Panc1 (cell line): ENCODE results near the gene CELA2B. TPM values are rescaled to one million over a fixed set of nuclear protein-coding genes. Genes with fewer than 3 reads are reported as not detected.
"Not testable (repeated sequence)": the region's sequence is repeated elsewhere in the genome, so short reads cannot be mapped to it uniquely, and the experiment has no call there.

ENCODE experiments used
- ATAC-seq: fragments of 200-7000 bp; cut with Tn5 transposase; 2 replicates; pipeline ENCODE4 v1.9.1; 2020; ENCODE audit warnings: mild to moderate bottlenecking, moderate library complexity
- BruUV-seq: library from RNA; stranded (reverse); fragments of 400-500 nt; replicated peaks from 2 replicates; lab custom pipeline; 2021; lab: Mats Ljungman, UMichigan
- CTCF ChIA-PET: fragments of 300-600 bp; sonication (Branson Sonifier 250); formaldehyde crosslinking; loops from one replicate; lab custom pipeline; 2022; ENCODE audit warnings: antibody characterized with exemption; lab: Charles Lee
- POLR2A ChIA-PET: fragments of 300-600 bp; sonication (Branson Sonifier 250); formaldehyde crosslinking; loops from one replicate; lab custom pipeline; 2022; ENCODE audit warnings: antibody characterized with exemption; lab: Charles Lee
- DNase-seq: peaks from one replicate; pipeline ENCODE4 v3.0.0-alpha.2; 2010; ENCODE audit warnings: low read depth, low spot score
- H3K27ac ChIP-seq: 2 replicates; pipeline ENCODE4 v1.5.1; 2011; ENCODE audit warnings: mild to moderate bottlenecking, low read length, inconsistent platforms
- H3K27me3 ChIP-seq: fragments of 200-500 bp; sonication (Bioruptor generic); 2 replicates; pipeline ENCODE4 v1.6.0; 2014; ENCODE audit warnings: low read length, inconsistent platforms; ENCODE audit not compliant: control insufficient read depth, insufficient read depth
- H3K36me3 ChIP-seq: fragments of 200-500 bp; sonication (Bioruptor generic); 2 replicates; pipeline ENCODE4 v1.5.1; 2014; ENCODE audit warnings: inconsistent platforms, mild to moderate bottlenecking, low read length, moderate library complexity; ENCODE audit not compliant: control insufficient read depth, insufficient read depth
- H3K4me1 ChIP-seq: 2 replicates; pipeline ENCODE4 v1.5.1; 2011; ENCODE audit warnings: inconsistent platforms, mild to moderate bottlenecking, low read length, moderate library complexity; ENCODE audit not compliant: control insufficient read depth, insufficient read depth
- H3K4me3 ChIP-seq, 2 experiments: 2 replicates each; pipeline ENCODE4 v1.5.1; 2011 to 2012; ENCODE audit warnings: low read depth in 2 of 2, low read length in 2 of 2, mild to moderate bottlenecking in 2 of 2, inconsistent platforms in 1 of 2, moderate library complexity in 1 of 2
- H3K9me3 ChIP-seq: fragments of 200-500 bp; sonication (Bioruptor generic); 2 replicates; pipeline ENCODE4 v1.5.1; 2014; ENCODE audit warnings: low read depth, mild to moderate bottlenecking, inconsistent platforms, low read length, moderate library complexity; ENCODE audit not compliant: control insufficient read depth, insufficient read depth
- POLR2AphosphoS5 ChIP-seq: IDR thresholded peaks from 2 replicates; pipeline ENCODE4 v1.6.1; 2012; ENCODE audit warnings: mild to moderate bottlenecking, low read depth, low read length, moderate library complexity
- SIN3A ChIP-seq: IDR thresholded peaks from 2 replicates; pipeline ENCODE4 v1.6.1; 2012; ENCODE audit warnings: low read depth, mild to moderate bottlenecking, low read length, moderate library complexity, borderline replicate concordance; ENCODE audit not compliant: insufficient read depth
- TCF7L2 ChIP-seq: IDR thresholded peaks from 2 replicates; pipeline ENCODE4 v1.6.1; 2011; ENCODE audit warnings: mild to moderate bottlenecking, low read depth, low read length, inconsistent platforms
- in situ Hi-C: cut with HindIII; loops from 2 replicates; pipeline ENCODE4 v1.10.0; 2016; ENCODE audit warnings: low sequenced_read_pairs, low pct_unique_long_range_greater_than_20kb
- intact Hi-C: fragments of 100-400 bp; cut with micrococcal nuclease; formaldehyde crosslinking; loops from one replicate; pipeline ENCODE4 v1.10.0; 2022; ENCODE audit not compliant: unreplicated experiment
- total RNA-seq: library from RNA; stranded (reverse); gene quantifications from one replicate; pipeline ENCODE4 v1.2.1, GENCODE V29; 2021; ENCODE audit not compliant: unreplicated experiment
- TF ChIP-seq, protein P1 (sequence below), 2 experiments: IDR thresholded peaks; 2 replicates each; pipeline ENCODE4 v1.6.1; 2011 to 2012; ENCODE audit warnings: low read depth in 2 of 2, control low read depth in 1 of 2, low read length in 1 of 2, mild to moderate bottlenecking in 1 of 2, moderate library complexity in 1 of 2; ENCODE audit not compliant: insufficient read depth in 1 of 2
- TF ChIP-seq, protein P2 (sequence below): fragments of 450-650 bp; IDR thresholded peaks from 2 replicates; pipeline ENCODE4 v1.5.1; 2017; ENCODE audit warnings: mild to moderate bottlenecking

CELA2B gene
- total RNA-seq, 1 experiment from 2014 or later = not detected

DNA sequence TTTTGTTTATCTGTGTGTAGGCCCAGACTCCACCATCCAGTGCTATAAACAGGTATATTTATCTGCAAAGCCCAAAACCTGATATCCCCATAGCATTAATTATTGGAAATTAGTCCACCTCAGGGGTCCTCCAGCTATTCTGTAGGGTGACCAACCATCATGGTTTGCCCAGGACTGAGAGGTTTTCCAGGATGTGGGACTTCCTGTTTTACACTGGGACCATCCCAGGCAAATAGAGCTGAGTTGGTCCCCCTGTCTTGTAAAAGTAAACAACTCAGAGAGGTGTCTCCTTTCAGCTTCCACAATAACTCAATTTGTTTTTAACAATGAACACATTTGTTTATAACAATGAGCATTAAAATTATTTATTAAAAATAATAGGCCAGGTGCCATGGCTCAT, 7.8 kb upstream of the CELA2B start:
- in situ Hi-C loops (no loop called here), intact Hi-C loops (no loop called here)
- Histone ChIP-seq H3K27me3 (no peaks in the 10 kb centered on the region), H3K4me3 (no peak overlapping the region), H3K4me1 (no peaks in the 10 kb centered on the region), H3K9me3 (no peaks in the 10 kb centered on the region), H3K36me3 (no peaks in the 10 kb centered on the region), H3K27ac (no peak overlapping the region)
- no TSS peak for BruUV-seq
- CTCF ChIA-PET = no interaction called here
- DNase-seq (no peak), ATAC-seq (no peak)
- POLR2A ChIA-PET = no interaction called here
- TF ChIP-seq TCF7L2 (no peak), POLR2AphosphoS5 (no peak), SIN3A (no peak)
- TF ChIP-seq, protein P1, sequence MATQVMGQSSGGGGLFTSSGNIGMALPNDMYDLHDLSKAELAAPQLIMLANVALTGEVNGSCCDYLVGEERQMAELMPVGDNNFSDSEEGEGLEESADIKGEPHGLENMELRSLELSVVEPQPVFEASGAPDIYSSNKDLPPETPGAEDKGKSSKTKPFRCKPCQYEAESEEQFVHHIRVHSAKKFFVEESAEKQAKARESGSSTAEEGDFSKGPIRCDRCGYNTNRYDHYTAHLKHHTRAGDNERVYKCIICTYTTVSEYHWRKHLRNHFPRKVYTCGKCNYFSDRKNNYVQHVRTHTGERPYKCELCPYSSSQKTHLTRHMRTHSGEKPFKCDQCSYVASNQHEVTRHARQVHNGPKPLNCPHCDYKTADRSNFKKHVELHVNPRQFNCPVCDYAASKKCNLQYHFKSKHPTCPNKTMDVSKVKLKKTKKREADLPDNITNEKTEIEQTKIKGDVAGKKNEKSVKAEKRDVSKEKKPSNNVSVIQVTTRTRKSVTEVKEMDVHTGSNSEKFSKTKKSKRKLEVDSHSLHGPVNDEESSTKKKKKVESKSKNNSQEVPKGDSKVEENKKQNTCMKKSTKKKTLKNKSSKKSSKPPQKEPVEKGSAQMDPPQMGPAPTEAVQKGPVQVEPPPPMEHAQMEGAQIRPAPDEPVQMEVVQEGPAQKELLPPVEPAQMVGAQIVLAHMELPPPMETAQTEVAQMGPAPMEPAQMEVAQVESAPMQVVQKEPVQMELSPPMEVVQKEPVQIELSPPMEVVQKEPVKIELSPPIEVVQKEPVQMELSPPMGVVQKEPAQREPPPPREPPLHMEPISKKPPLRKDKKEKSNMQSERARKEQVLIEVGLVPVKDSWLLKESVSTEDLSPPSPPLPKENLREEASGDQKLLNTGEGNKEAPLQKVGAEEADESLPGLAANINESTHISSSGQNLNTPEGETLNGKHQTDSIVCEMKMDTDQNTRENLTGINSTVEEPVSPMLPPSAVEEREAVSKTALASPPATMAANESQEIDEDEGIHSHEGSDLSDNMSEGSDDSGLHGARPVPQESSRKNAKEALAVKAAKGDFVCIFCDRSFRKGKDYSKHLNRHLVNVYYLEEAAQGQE (IDR thresholded peaks at IDR 0.05; ENCODE audit: insufficient read depth in 1 of 2, low read depth in 2 of 2, low read length in 1 of 2) = no peak
- TF ChIP-seq, protein P2, sequence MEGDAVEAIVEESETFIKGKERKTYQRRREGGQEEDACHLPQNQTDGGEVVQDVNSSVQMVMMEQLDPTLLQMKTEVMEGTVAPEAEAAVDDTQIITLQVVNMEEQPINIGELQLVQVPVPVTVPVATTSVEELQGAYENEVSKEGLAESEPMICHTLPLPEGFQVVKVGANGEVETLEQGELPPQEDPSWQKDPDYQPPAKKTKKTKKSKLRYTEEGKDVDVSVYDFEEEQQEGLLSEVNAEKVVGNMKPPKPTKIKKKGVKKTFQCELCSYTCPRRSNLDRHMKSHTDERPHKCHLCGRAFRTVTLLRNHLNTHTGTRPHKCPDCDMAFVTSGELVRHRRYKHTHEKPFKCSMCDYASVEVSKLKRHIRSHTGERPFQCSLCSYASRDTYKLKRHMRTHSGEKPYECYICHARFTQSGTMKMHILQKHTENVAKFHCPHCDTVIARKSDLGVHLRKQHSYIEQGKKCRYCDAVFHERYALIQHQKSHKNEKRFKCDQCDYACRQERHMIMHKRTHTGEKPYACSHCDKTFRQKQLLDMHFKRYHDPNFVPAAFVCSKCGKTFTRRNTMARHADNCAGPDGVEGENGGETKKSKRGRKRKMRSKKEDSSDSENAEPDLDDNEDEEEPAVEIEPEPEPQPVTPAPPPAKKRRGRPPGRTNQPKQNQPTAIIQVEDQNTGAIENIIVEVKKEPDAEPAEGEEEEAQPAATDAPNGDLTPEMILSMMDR = no peak

DNA sequence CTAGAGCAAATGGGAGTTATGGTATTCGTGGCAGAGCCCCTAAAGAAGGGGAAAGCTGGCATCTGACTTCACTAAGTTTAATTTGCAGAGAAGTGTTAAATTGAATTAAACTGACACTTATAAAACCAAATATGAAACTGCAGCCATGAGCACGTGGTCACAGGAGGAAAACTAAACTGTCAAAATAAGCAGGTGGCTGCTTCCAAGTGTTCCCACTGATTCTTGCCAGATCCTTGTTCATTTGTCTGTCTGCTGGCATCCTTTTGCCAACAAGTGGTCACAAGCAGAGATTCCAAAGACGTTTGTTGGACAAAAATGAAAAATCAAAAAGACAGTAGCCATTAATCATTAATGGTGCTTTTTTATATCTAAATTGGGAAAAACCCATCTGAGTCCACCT, 6.5 kb upstream of the CELA2B start:
- no peak for DNase-seq
- no TSS peak for BruUV-seq
- TF ChIP-seq, protein P2 = no peak
- TF ChIP-seq, protein P1 (IDR thresholded peaks at IDR 0.05; ENCODE audit: insufficient read depth in 1 of 2, low read depth in 2 of 2, low read length in 1 of 2) = no peak
- TF ChIP-seq TCF7L2 (no peak), POLR2AphosphoS5 (no peak), SIN3A (no peak)

DNA sequence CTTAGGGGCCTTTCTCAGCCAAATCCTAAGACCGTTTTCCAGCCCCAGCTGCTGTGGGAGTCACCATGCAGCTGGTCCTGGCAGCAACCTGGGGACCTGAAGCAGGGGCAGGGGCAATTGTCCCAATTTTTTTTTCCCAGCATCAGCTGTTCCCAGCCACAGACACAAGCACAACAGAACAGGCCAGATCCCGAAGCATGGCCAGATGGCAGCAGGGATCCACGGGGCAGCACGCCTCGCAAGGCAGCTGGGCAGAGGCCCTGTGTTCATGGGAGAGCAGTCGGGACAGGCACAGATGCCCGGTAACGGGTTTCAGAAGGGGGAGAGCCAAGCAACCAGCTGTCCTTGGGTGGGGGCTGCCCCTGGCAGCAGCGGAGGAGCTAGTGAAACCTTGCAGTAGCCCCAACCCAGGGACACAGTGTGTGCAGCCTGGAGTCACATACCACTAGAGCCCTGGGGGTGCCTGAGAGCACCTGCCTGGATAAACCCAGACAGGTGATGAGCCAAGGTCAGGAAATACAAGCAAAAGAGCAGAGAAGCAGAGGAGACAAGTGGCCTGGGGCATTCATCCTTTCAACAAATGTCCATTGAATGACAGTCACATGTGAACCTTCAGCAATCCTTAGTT, 6.0 kb upstream of the CELA2B start:
- H3K27ac ChIP-seq, BruUV-seq, ATAC-seq, H3K4me3 ChIP-seq, H3K27me3 ChIP-seq, H3K9me3 ChIP-seq, intact Hi-C loops, H3K4me1 ChIP-seq, POLR2A ChIA-PET, in situ Hi-C loops, DNase-seq, CTCF ChIA-PET, H3K36me3 ChIP-seq: not testable (repeated sequence)

More for the DNA sequence above, 6.5 kb upstream of the CELA2B start:
- H3K9me3 ChIP-seq = no peaks in the 10 kb centered on the region
- no peak overlapping the region for H3K4me3 ChIP-seq
- no peak for ATAC-seq
- H3K4me1 ChIP-seq = no peaks in the 10 kb centered on the region
- ChIA-PET POLR2A (no interaction called here), CTCF (no interaction called here)
- intact Hi-C loops (no loop called here), in situ Hi-C loops (no loop called here)
- no peaks in the 10 kb centered on the region for H3K36me3 ChIP-seq
- H3K27me3 ChIP-seq = no peaks in the 10 kb centered on the region
- no peak overlapping the region for H3K27ac ChIP-seq
